ENCODE data around the gene WNT6. TPM values are rescaled to one million over a fixed set of nuclear protein-coding genes. Genes with fewer than 3 reads are reported as not detected.

WNT6 gene
- total RNA-seq, 1 donor from 2014 or later = not detected

- TF ChIP-seq, protein P1, sequence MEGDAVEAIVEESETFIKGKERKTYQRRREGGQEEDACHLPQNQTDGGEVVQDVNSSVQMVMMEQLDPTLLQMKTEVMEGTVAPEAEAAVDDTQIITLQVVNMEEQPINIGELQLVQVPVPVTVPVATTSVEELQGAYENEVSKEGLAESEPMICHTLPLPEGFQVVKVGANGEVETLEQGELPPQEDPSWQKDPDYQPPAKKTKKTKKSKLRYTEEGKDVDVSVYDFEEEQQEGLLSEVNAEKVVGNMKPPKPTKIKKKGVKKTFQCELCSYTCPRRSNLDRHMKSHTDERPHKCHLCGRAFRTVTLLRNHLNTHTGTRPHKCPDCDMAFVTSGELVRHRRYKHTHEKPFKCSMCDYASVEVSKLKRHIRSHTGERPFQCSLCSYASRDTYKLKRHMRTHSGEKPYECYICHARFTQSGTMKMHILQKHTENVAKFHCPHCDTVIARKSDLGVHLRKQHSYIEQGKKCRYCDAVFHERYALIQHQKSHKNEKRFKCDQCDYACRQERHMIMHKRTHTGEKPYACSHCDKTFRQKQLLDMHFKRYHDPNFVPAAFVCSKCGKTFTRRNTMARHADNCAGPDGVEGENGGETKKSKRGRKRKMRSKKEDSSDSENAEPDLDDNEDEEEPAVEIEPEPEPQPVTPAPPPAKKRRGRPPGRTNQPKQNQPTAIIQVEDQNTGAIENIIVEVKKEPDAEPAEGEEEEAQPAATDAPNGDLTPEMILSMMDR (conservative IDR thresholded peaks at IDR 0.05; ENCODE audit: low read depth, low read length) = peak; percentile 22
- no peak for DNase-seq (ENCODE audit: low read depth)
- H3K4me3 ChIP-seq (ENCODE audit: low read depth, low read length) = peak overlapping the region; percentile 46
These were observed 37.1 kb downstream of the WNT6 start for GRCh38 chr2:218896501-218897393.

- no peak for DNase-seq (ENCODE audit: low read depth)
- H3K4me3 ChIP-seq (ENCODE audit: low read depth, low read length) = peak overlapping the region; percentile 46
- TF ChIP-seq, protein P1 (conservative IDR thresholded peaks at IDR 0.05; ENCODE audit: low read depth, low read length) = no peak
These were observed 37.9 kb downstream of the WNT6 start for GRCh38 chr2:218897394-218898108.

DNA sequence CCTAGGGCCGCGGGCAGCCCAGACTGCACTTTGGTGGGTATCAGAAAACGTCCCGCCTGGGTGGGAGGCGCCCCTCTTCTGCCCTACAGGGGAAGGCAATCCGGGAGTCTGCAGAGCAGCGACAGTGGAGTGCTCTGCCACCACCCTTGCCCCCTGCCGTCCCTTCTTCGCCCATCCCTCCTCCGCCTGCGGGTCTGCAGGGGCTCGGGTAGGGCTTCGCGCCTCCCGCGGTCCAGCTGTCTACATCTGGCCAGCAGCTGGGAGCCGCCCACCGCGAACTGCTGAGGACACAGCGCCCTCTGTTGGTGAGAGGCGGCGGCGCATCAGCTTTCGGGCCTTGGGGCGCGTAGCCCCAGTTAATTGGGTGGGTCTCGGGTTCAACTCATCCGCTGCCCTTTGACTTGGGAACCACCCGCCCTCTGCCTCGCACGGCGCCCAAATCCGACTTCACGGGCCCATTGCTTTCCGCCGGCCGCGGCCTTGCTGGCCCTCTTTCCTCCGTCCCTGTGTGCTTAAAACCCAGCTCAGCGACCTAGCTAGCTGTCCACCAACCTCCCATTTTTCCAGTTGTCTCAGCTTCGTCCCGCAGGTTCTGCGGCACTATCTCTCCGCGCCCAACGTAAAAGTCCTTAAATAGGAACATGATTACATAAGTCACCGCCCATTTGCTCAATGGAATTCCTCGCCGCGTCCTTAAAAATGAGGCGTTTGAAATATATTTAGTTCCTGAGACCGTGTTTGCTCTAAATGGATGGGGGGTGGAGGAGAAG lies 38.7 kb downstream of the WNT6 start:
- DNase-seq (ENCODE audit: low read depth) = no peak
- TF ChIP-seq, protein P1 (conservative IDR thresholded peaks at IDR 0.05; ENCODE audit: low read depth, low read length) = peak; percentile 91
- peak overlapping the region; percentile 19 for H3K4me3 ChIP-seq (ENCODE audit: low read depth, low read length)

DNA sequence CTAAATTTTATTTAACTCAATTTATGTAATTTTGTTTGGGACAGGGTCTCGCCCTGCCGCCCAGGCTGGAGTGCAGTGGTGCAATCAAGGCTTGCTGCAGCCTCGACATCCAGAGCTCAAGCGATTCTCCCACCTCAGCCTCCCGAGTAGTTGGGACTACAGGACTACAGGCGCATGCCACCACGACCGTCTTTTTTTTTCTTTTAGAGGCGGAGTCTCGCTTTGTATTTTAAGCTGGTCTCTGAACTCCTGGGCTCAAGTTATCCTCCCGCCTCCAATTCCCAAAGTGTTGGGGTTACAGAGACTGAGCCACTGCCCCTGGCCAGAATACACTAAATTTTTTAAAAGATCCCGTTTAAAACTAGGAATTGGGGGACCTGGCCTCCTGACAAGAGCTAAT lies 39.5 kb downstream of the WNT6 start:
- no peak for DNase-seq (ENCODE audit: low read depth)
- TF ChIP-seq, protein P1 (conservative IDR thresholded peaks at IDR 0.05; ENCODE audit: low read depth, low read length) = no peak
- no peak overlapping the region for H3K4me3 ChIP-seq (ENCODE audit: low read depth, low read length)

DNA sequence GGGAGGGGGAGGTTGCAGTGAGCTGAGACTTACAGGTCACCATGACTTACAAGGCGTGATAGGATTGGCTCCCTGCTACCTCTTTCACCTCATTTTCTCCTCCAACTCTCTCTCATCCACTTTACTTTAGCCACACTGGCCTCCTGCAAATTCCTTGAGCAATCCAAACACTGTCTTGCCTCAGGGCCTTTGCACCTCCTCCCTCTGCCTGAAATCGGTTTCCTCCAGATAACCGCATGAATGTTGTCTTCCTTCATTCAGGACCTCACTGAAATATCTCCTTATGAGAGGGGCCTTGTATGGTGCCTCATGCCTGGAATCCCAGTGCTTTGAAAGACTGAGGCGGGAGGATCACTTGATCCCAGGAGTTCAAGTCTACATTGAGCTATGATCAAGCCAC lies 42.8 kb downstream of the WNT6 start:
- no peak overlapping the region for H3K4me3 ChIP-seq (ENCODE audit: low read depth, low read length)
- TF ChIP-seq, protein P1 (conservative IDR thresholded peaks at IDR 0.05; ENCODE audit: low read depth, low read length) = no peak
- no peak for DNase-seq (ENCODE audit: low read depth)

- no peak overlapping the region for H3K4me3 ChIP-seq (ENCODE audit: low read depth, low read length)
- TF ChIP-seq, protein P1 (conservative IDR thresholded peaks at IDR 0.05; ENCODE audit: low read depth, low read length) = no peak
- no peak for DNase-seq (ENCODE audit: low read depth)
These were observed 44.6 kb downstream of the WNT6 start for GRCh38 chr2:218904176-218904575.
